Parathyroid adenoma (tissue), 2 donors: Measurements from ENCODE around the gene IL18.

Source experiments
- H2AFZ ChIP-seq: fragments of 300-600 bp; sonication (generic); one replicate; pipeline ENCODE4 v1.7.0; 2017; ENCODE audit warnings: antibody characterized with exemption, mild to moderate bottlenecking
- H3K27ac ChIP-seq: fragments of 300-600 bp; sonication (generic); one replicate; pipeline ENCODE4 v1.7.0; 2017
- H3K27me3 ChIP-seq: fragments of 300-600 bp; sonication (generic); one replicate; pipeline ENCODE4 v1.7.0; 2017; ENCODE audit warnings: low read length; ENCODE audit not compliant: control insufficient read depth, insufficient read depth
- H3K36me3 ChIP-seq: fragments of 300-600 bp; sonication (generic); one replicate; pipeline ENCODE4 v1.7.0; 2017; ENCODE audit warnings: low read length; ENCODE audit not compliant: control insufficient read depth, insufficient read depth
- H3K4me1 ChIP-seq: fragments of 300-600 bp; sonication (generic); one replicate; pipeline ENCODE4 v1.7.0; 2017; ENCODE audit warnings: control low read depth
- H3K4me2 ChIP-seq: fragments of 300-600 bp; sonication (generic); one replicate; pipeline ENCODE4 v1.7.0; 2017; ENCODE audit warnings: low read length
- H3K4me3 ChIP-seq: fragments of 300-600 bp; sonication (generic); one replicate; pipeline ENCODE4 v1.7.0; 2017; ENCODE audit warnings: low read depth, low read length
- H3K79me2 ChIP-seq: fragments of 300-600 bp; sonication (generic); one replicate; pipeline ENCODE4 v1.7.0; 2017; ENCODE audit warnings: control low read depth
- H3K9ac ChIP-seq: fragments of 300-600 bp; sonication (generic); one replicate; pipeline ENCODE4 v1.7.0; 2017; ENCODE audit warnings: mild to moderate bottlenecking
- H3K9me3 ChIP-seq: fragments of 300-600 bp; sonication (generic); one replicate; pipeline ENCODE4 v1.7.0; 2017; ENCODE audit warnings: low read length; ENCODE audit not compliant: control insufficient read depth
- CTCF ChIP-seq: fragments of 300-600 bp; sonication (generic); IDR thresholded peaks from one replicate; pipeline ENCODE4 v1.7.0; 2017; ENCODE audit warnings: antibody characterized with exemption, mild to moderate bottlenecking
- donor health status: primary hyperparathyroidism.

IL18 gene

DNA sequence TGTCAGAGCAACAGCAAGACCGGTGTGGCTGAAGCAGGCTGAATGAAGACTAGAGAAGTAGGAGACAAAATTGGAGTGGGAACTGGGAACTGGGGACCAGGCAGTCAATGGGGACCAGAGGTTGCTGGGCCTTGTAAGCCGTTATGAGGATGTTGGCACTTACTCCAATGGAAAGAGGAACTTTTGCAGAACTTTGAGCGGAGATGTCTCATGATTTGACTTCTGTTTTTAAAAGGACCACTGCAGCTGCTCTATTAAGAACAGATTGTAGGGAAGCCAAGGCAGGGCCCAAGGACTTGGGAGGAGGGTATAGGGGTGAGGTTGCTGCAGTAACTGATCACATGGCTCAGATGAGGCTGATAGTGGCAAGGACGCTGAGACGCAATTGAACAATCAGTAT lies 34.2 kb downstream of the IL18 start:
- Histone ChIP-seq H3K79me2 (no peaks in the 10 kb centered on the region), H3K27me3 (no peaks in the 10 kb centered on the region), H3K4me2 (no peak overlapping the region), H3K4me3 (no peak overlapping the region), H3K4me1 (no peaks in the 10 kb centered on the region), H3K9me3 (no peaks in the 10 kb centered on the region), H3K36me3 (no peaks in the 10 kb centered on the region), H2AFZ (no peak overlapping the region), H3K9ac (no peak overlapping the region), H3K27ac (no peak overlapping the region)
- no peak for TF ChIP-seq CTCF

DNA sequence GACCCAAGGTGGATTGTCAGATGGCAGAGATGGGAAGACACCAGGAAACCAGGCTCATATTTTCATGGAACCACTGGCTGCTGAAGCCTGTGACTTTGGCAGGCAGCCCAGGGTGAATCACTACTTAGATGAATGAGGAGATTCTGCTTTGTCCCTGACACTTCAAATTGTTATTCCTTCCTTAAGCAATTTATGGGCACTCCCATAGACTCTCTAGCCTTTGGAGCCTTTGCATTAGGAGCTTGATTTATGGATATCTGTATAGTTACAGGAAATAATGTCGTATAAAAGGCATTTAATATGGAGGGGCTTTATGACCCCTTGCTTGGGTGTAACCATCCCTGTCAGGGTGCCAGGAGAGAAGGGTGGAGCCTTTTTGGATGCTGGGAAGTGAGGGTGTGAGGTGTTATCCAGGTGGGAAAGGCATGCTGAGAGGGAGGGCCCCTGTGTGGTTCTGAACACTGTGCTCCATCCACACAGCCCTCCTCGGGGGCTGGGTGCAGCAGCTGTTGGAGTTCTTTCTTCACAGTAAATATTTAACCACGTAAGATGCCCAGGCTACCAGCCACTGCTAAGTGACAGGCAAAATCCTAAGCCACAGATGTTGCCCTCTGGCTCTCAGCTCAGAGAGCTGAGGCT lies 35.3 kb downstream of the IL18 start:
- H3K9ac ChIP-seq: no peak overlapping the region
- H3K4me2 ChIP-seq: no peak overlapping the region
- H2AFZ ChIP-seq: no peak overlapping the region
- no peaks in the 10 kb centered on the region for H3K4me1 ChIP-seq
- no peaks in the 10 kb centered on the region for H3K27me3 ChIP-seq
- no peak for TF ChIP-seq CTCF
- no peaks in the 10 kb centered on the region for H3K79me2 ChIP-seq
- no peak overlapping the region for H3K27ac ChIP-seq
- H3K36me3 ChIP-seq: no peaks in the 10 kb centered on the region
- no peaks in the 10 kb centered on the region for H3K9me3 ChIP-seq
- H3K4me3 ChIP-seq: no peak overlapping the region

GRCh38 chr11:112127056-112127455 lies 36.8 kb downstream of the IL18 start:
- H2AFZ ChIP-seq: no peak overlapping the region
- no peak for TF ChIP-seq CTCF
- H3K4me3 ChIP-seq: no peak overlapping the region
- no peaks in the 10 kb centered on the region for H3K27me3 ChIP-seq
- no peak overlapping the region for H3K27ac ChIP-seq
- no peaks in the 10 kb centered on the region for H3K9me3 ChIP-seq
- H3K4me2 ChIP-seq: no peak overlapping the region
- H3K9ac ChIP-seq: no peak overlapping the region
- H3K36me3 ChIP-seq: no peaks in the 10 kb centered on the region
- no peaks in the 10 kb centered on the region for H3K4me1 ChIP-seq
- H3K79me2 ChIP-seq: no peaks in the 10 kb centered on the region

GRCh38 chr11:112123129-112123528 lies 40.8 kb downstream of the IL18 start:
- no peak for TF ChIP-seq CTCF
- no peaks in the 10 kb centered on the region for H3K9me3 ChIP-seq

GRCh38 chr11:112121981-112122615 lies 41.8 kb downstream of the IL18 start:
- Histone ChIP-seq H3K4me2 (no peak overlapping the region), H3K27ac (no peak overlapping the region), H3K9ac (no peak overlapping the region), H3K36me3 (no peaks in the 10 kb centered on the region), H2AFZ (no peak overlapping the region), H3K27me3 (no peaks in the 10 kb centered on the region), H3K79me2 (no peaks in the 10 kb centered on the region), H3K4me3 (no peak overlapping the region), H3K4me1 (no peaks in the 10 kb centered on the region), H3K9me3 (no peaks in the 10 kb centered on the region)
- TF ChIP-seq CTCF: no peak

More at GRCh38 chr11:112123129-112123528, 40.8 kb downstream of the IL18 start:
- Histone ChIP-seq H3K9ac (no peak overlapping the region), H3K27ac (no peak overlapping the region), H3K36me3 (no peaks in the 10 kb centered on the region), H3K27me3 (no peaks in the 10 kb centered on the region), H3K4me3 (no peak overlapping the region), H3K4me1 (no peaks in the 10 kb centered on the region), H3K79me2 (no peaks in the 10 kb centered on the region), H2AFZ (no peak overlapping the region), H3K4me2 (no peak overlapping the region)
